HepG2 (cell line): Measurements from ENCODE around the gene NCOA4. TPM values are rescaled to one million over a fixed set of nuclear protein-coding genes. Genes with fewer than 3 reads are reported as not detected.

ENCODE experiments used
- CHD4 ChIP-seq: fragments of 200-600 bp; sonication (generic); IDR thresholded peaks from 2 replicates; pipeline ENCODE4 v1.7.0; 2017; ENCODE audit warnings: mild to moderate bottlenecking, low read length, borderline replicate concordance
- DNMT1 ChIP-seq: sonication (generic); formaldehyde crosslinking; IDR thresholded peaks from 2 replicates; pipeline ENCODE4 v1.5.1; 2020; ENCODE audit warnings: mild to moderate bottlenecking, missing genetic modification reagents
- HNF4A ChIP-seq: sonication (generic); formaldehyde crosslinking; IDR thresholded peaks from 2 replicates; pipeline ENCODE4 v1.4.0; 2020; ENCODE audit warnings: missing genetic modification reagents
- IKZF5 ChIP-seq: IDR thresholded peaks from 2 replicates; pipeline ENCODE4 v1.6.1; 2018; ENCODE audit warnings: missing genetic modification reagents, mild to moderate bottlenecking, missing compliant biosample characterization
- ISX ChIP-seq: sonication (generic); formaldehyde crosslinking; conservative IDR thresholded peaks from 2 replicates; pipeline ENCODE4 v1.5.0; 2020; ENCODE audit warnings: missing genetic modification reagents
- MIER2 ChIP-seq: IDR thresholded peaks from 2 replicates; pipeline ENCODE4 v1.6.1; 2016; ENCODE audit warnings: missing biosample characterization, missing genetic modification reagents
- MXD4 ChIP-seq: IDR thresholded peaks from 2 replicates; pipeline ENCODE4 v1.6.1; 2016; ENCODE audit warnings: mild to moderate bottlenecking, missing biosample characterization, missing genetic modification reagents
- MYC ChIP-seq: sonication (generic); formaldehyde crosslinking; IDR thresholded peaks from 2 replicates; pipeline ENCODE4 v1.9.0; 2021; ENCODE audit warnings: missing genetic modification reagents, borderline replicate concordance
- NPAS2 ChIP-seq: sonication (generic); formaldehyde crosslinking; IDR thresholded peaks from 2 replicates; pipeline ENCODE4 v1.8.0; 2022; ENCODE audit warnings: mild to moderate bottlenecking, missing genetic modification reagents, borderline replicate concordance
- NRL ChIP-seq: sonication (generic); formaldehyde crosslinking; IDR thresholded peaks from 2 replicates; pipeline ENCODE4 v1.5.0; 2020; ENCODE audit warnings: missing genetic modification reagents, mild to moderate bottlenecking, moderate library complexity, borderline replicate concordance
- PAX8 ChIP-seq: sonication (generic); formaldehyde crosslinking; IDR thresholded peaks from 2 replicates; pipeline ENCODE4 v1.8.0; 2022; ENCODE audit warnings: mild to moderate bottlenecking, missing genetic modification reagents, borderline replicate concordance
- PHB2 ChIP-seq: fragments of 450-650 bp; IDR thresholded peaks from 2 replicates; pipeline ENCODE4 v1.6.1; 2018; ENCODE audit not compliant: partially characterized antibody
- PHF21A ChIP-seq: sonication (generic); formaldehyde crosslinking; IDR thresholded peaks from 2 replicates; pipeline ENCODE4 v1.5.0; 2020; ENCODE audit warnings: mild to moderate bottlenecking, missing genetic modification reagents
- REL ChIP-seq: sonication (generic); formaldehyde crosslinking; conservative IDR thresholded peaks from 2 replicates; pipeline ENCODE4 v1.8.0; 2022; ENCODE audit warnings: mild to moderate bottlenecking, missing genetic modification reagents, moderate library complexity
- SATB2 ChIP-seq: sonication (generic); formaldehyde crosslinking; IDR thresholded peaks from 2 replicates; pipeline ENCODE4 v1.5.0; 2020; ENCODE audit warnings: missing genetic modification reagents
- ZBTB7B ChIP-seq: sonication (generic); formaldehyde crosslinking; IDR thresholded peaks from 2 replicates; pipeline ENCODE4 v1.4.0; 2020; ENCODE audit warnings: missing genetic modification reagents
- ZFP91 ChIP-seq: sonication (generic); formaldehyde crosslinking; IDR thresholded peaks from 2 replicates; pipeline ENCODE4 v1.9.0; 2022; ENCODE audit warnings: missing genetic modification reagents, mild to moderate bottlenecking, borderline replicate concordance
- ZKSCAN5 ChIP-seq: sonication (generic); formaldehyde crosslinking; IDR thresholded peaks from 2 replicates; pipeline ENCODE4 v1.5.1; 2020; ENCODE audit warnings: mild to moderate bottlenecking, missing genetic modification reagents
- ZNF24 ChIP-seq: fragments of 450-650 bp; IDR thresholded peaks from 2 replicates; pipeline ENCODE4 v1.6.1; 2017; ENCODE audit warnings: antibody characterized with exemption, mild to moderate bottlenecking
- ZNF274 ChIP-seq: sonication (generic); formaldehyde crosslinking; IDR thresholded peaks from 2 replicates; pipeline ENCODE4 v1.5.1; 2020; ENCODE audit warnings: mild to moderate bottlenecking, missing genetic modification reagents
- ZNF432 ChIP-seq: sonication (generic); formaldehyde crosslinking; IDR thresholded peaks from 2 replicates; pipeline ENCODE4 v1.5.0; 2020; ENCODE audit warnings: missing genetic modification reagents, mild to moderate bottlenecking, borderline replicate concordance
- ZNF546 ChIP-seq: sonication (generic); formaldehyde crosslinking; conservative IDR thresholded peaks from 2 replicates; pipeline ENCODE4 v1.8.1; 2023; ENCODE audit warnings: mild to moderate bottlenecking, missing genetic modification reagents
- ZNF639 ChIP-seq: conservative IDR thresholded peaks from 2 replicates; pipeline ENCODE4 v1.6.1; 2018; ENCODE audit warnings: missing genetic modification reagents
- ZNF790 ChIP-seq: sonication (generic); formaldehyde crosslinking; IDR thresholded peaks from 2 replicates; pipeline ENCODE4 v1.8.0; 2022; ENCODE audit warnings: missing genetic modification reagents, mild to moderate bottlenecking, borderline replicate concordance
- ZUFSP ChIP-seq: sonication (generic); formaldehyde crosslinking; IDR thresholded peaks from 2 replicates; pipeline ENCODE4 v1.9.0; 2021; ENCODE audit warnings: missing genetic modification reagents, mild to moderate bottlenecking, borderline replicate concordance
- polyA plus RNA-seq, 8 experiments: library from polyadenylated mRNA; depleted of rRNA in 3 of 8; stranded (reverse) in 7 of 8; unstranded in 1 of 8; fragments of >200 nt; fragmentation: Illumina TruSeq in 4 of 8; extraction: Trizol in 4 of 8; gene quantifications; 2 replicates each; pipeline versions ENCODE4 v1.2.1 to v1.2.3, GENCODE V29; 2011 to 2016; ENCODE audit warnings: low read depth in 4 of 8, missing spikeins in 1 of 8, mixed read lengths in 1 of 8; ENCODE audit not compliant: insufficient read depth in 1 of 8
- total RNA-seq, 5 experiments: library from RNA; depleted of rRNA; stranded (reverse); fragments of >200 nt; fragmentation: Illumina TruSeq; extraction: Trizol; gene quantifications; 2 replicates each; pipeline ENCODE4 v1.2.3, GENCODE V29; 2016; ENCODE audit warnings: low read depth in 1 of 5

Gene NCOA4
- total and polyA plus RNA-seq, 2 of the 13 experiments (the other 11 are each of a cell fraction or from before 2014, with no cell fraction given): 306 to 400 TPM

GRCh38 chr10:46035923-46036849 lies 5.8 kb upstream of the NCOA4 start (continued):
- TF ChIP-seq MYC (CRISPR knock-in tag): peak; percentile 82; the same call in 1 of the 2 replicates
- 0 out of 2 replicates have a peak, but pooled peaks have one; percentile 51 for TF ChIP-seq IKZF5 (CRISPR knock-in tag)
- no peak for TF ChIP-seq ZNF546 (CRISPR knock-in tag)
- TF ChIP-seq DNMT1: no peak
- TF ChIP-seq CHD4: no peak; the same call in 1 of the 2 replicates
- no peak for TF ChIP-seq PAX8 (CRISPR knock-in tag)
- TF ChIP-seq ZNF24: no peak
- TF ChIP-seq MXD4 (CRISPR knock-in tag): no peak; the same call in 1 of the 2 replicates
- no peak for TF ChIP-seq ZNF274 (CRISPR knock-in tag)
- TF ChIP-seq ZFP91 (CRISPR knock-in tag): peak; percentile 78
- TF ChIP-seq ZKSCAN5 (CRISPR knock-in tag): peak; percentile 91
- TF ChIP-seq ZBTB7B (CRISPR knock-in tag): peak; percentile 21; the same call in 1 of the 2 replicates
- TF ChIP-seq PHF21A (CRISPR knock-in tag): peak; percentile 82
- TF ChIP-seq MIER2 (CRISPR knock-in tag): peak; percentile 13; the same call in 1 of the 2 replicates
- TF ChIP-seq ZNF432 (CRISPR knock-in tag): no peak
- no peak for TF ChIP-seq SATB2 (CRISPR knock-in tag)
- TF ChIP-seq ZUFSP (CRISPR knock-in tag): no peak
- TF ChIP-seq ZNF790 (CRISPR knock-in tag): no peak
- no peak for TF ChIP-seq PHB2
- no peak for TF ChIP-seq NRL (CRISPR knock-in tag)
- peak; percentile 87 for TF ChIP-seq HNF4A
- no peak; the same call in 1 of the 2 replicates for TF ChIP-seq REL (CRISPR knock-in tag)
- TF ChIP-seq ZNF639 (CRISPR knock-in tag): no peak
- no peak for TF ChIP-seq ISX
- no peak for TF ChIP-seq NPAS2 (CRISPR knock-in tag)
